ENCODE measurements around the gene SETD5. TPM values are rescaled to one million over a fixed set of nuclear protein-coding genes. Genes with fewer than 3 reads are reported as not detected.

SETD5 gene
- total RNA-seq, 2 experiments from 2014 or later = 120 to 214 TPM

DNA sequence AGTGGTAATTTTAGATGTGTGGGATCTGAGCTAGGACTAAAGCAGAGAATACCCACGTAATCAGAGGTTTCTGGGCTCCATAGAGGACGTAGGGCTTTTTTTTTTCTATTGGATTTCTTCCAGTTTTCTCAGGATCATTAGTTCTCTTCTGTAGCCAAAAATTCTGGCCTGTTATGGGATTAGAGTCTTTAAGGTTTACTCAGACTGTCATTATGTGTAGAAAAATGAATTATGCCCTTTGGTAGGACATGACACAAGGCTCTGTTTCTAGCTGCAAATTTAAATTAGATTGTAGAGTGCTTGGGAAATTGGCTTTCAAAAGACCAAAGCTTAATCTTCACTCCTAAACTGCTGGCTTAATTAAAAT lies 1.9 kb downstream of the SETD5 start:
- Histone ChIP-seq H2AFZ (ENCODE audit: low read length) (no peak overlapping the region), H3K4me1 (ENCODE audit: insufficient read depth, low read length, poor library complexity, severe bottlenecking) (peaks cover 61% of the 10 kb centered on the region), H3K9me2 (ENCODE audit: insufficient read depth, low read length) (no peaks in the 10 kb centered on the region), H3K79me2 (ENCODE audit: insufficient read depth, low read depth, low read length) (peaks cover 86% of the 10 kb centered on the region), H3K36me3 (ENCODE audit: insufficient read depth, low read length) (peaks cover 42% of the 10 kb centered on the region), H3K9me3 (ENCODE audit: low read length) (no peaks in the 10 kb centered on the region), H3K4me2 (ENCODE audit: low read length) (peak overlapping the region; percentile 71), H3K27ac (ENCODE audit: low read depth, low read length, poor library complexity, severe bottlenecking) (peak overlapping the region; percentile 81), H4K20me1 (ENCODE audit: insufficient read depth, low read length) (peaks cover 73% of the 10 kb centered on the region), H3K4me3 (ENCODE audit: low read depth, low read length, poor library complexity, severe bottlenecking) (peak overlapping the region; percentile 96)
- CTCF ChIA-PET (ENCODE audit: unreplicated experiment) = no interaction called here
- no peak for TF ChIP-seq EZH2phosphoT487 (IDR thresholded peaks at IDR 0.05; ENCODE audit: borderline replicate concordance, low read depth, low read length)
- TF ChIP-seq, protein P1, sequence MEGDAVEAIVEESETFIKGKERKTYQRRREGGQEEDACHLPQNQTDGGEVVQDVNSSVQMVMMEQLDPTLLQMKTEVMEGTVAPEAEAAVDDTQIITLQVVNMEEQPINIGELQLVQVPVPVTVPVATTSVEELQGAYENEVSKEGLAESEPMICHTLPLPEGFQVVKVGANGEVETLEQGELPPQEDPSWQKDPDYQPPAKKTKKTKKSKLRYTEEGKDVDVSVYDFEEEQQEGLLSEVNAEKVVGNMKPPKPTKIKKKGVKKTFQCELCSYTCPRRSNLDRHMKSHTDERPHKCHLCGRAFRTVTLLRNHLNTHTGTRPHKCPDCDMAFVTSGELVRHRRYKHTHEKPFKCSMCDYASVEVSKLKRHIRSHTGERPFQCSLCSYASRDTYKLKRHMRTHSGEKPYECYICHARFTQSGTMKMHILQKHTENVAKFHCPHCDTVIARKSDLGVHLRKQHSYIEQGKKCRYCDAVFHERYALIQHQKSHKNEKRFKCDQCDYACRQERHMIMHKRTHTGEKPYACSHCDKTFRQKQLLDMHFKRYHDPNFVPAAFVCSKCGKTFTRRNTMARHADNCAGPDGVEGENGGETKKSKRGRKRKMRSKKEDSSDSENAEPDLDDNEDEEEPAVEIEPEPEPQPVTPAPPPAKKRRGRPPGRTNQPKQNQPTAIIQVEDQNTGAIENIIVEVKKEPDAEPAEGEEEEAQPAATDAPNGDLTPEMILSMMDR (conservative IDR thresholded peaks at IDR 0.05; ENCODE audit: low read length) = no peak
- DNase-seq (ENCODE audit: low spot score) = no peak
- POLR2A ChIA-PET = interaction anchor here (0.6 to 7.5 kb wide), 10 partner anchors 9 to 47 kb away, joined by 3 to 64 read pairs (median 3); partner anchors contain the start of gene THUMPD3
- intact Hi-C loops (cut with micrococcal nuclease; ENCODE audit: unreplicated experiment) = loop anchor here (5.0 kb wide), 2 partner anchors 333 to 533 kb away; partner anchors contain the start of genes BRPF1 and CRELD1
- no TSS peak for BruUV-seq (replicated peaks)

DNA sequence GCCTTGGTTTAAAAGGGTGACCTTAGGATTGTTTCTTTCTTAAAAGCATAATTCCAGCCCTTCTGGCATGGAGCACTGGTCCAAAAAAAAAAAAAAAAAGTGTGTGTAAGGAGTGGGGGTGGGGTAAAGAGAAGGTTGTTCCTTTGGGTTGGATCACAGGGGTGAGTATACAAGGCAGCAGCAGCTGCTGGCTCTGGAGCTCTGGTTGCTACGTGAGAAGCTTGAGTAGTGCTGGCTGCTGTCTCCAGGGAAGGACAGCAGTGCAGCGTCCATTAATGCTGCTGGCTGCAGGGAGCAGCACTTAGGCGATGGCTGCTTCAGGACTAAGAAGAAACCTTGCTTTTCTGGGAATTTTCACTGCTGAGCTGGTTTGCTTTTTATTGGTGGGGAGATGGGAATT lies 2.3 kb downstream of the SETD5 start:
- Histone ChIP-seq H3K79me2 (ENCODE audit: insufficient read depth, low read depth, low read length) (peaks cover 86% of the 10 kb centered on the region), H3K4me3 (ENCODE audit: low read depth, low read length, poor library complexity, severe bottlenecking) (peak overlapping the region; percentile 96), H3K4me1 (ENCODE audit: insufficient read depth, low read length, poor library complexity, severe bottlenecking) (peaks cover 61% of the 10 kb centered on the region), H3K27ac (ENCODE audit: low read depth, low read length, poor library complexity, severe bottlenecking) (no peak overlapping the region), H3K4me2 (ENCODE audit: low read length) (peak overlapping the region; percentile 71), H3K36me3 (ENCODE audit: insufficient read depth, low read length) (peaks cover 38% of the 10 kb centered on the region), H2AFZ (ENCODE audit: low read length) (no peak overlapping the region), H4K20me1 (ENCODE audit: insufficient read depth, low read length) (peaks cover 73% of the 10 kb centered on the region), H3K9me2 (ENCODE audit: insufficient read depth, low read length) (no peaks in the 10 kb centered on the region), H3K9me3 (ENCODE audit: low read length) (no peaks in the 10 kb centered on the region)
- peak; percentile 45 for DNase-seq (ENCODE audit: low spot score)
- intact Hi-C loops (cut with micrococcal nuclease; ENCODE audit: unreplicated experiment) = loop anchor here (5.0 kb wide), 2 partner anchors 333 to 533 kb away; partner anchors contain the start of genes BRPF1 and CRELD1
- BruUV-seq (replicated peaks) = no TSS peak
- CTCF ChIA-PET (ENCODE audit: unreplicated experiment) = no interaction called here
- POLR2A ChIA-PET = interaction anchor here (0.6 to 7.5 kb wide), 9 partner anchors 9 to 46 kb away, joined by 3 to 64 read pairs (median 3); partner anchors contain the start of gene THUMPD3
- TF ChIP-seq, protein P1 (conservative IDR thresholded peaks at IDR 0.05; ENCODE audit: low read length) = no peak
- TF ChIP-seq EZH2phosphoT487 (IDR thresholded peaks at IDR 0.05; ENCODE audit: borderline replicate concordance, low read depth, low read length) = no peak

DNA sequence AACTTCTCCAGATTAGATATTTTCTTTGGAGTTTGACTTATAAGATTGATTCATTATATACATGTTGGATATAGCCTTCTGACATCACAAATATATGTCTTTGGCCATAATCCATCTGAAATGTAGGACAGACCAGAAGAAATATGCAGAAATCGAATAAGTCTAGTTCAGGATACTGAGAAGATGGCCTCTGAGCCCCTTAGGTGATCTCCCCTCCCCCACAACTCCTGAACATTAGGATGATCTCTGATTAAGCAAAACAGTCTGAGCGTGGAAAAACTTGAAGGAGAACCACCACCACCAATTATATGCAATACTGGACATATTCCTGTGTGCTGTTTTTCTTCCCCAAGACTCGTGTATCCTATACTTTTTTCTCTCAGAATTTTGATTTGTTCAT lies 3.2 kb downstream of the SETD5 start:
- H3K27ac ChIP-seq (ENCODE audit: low read depth, low read length, poor library complexity, severe bottlenecking) = peak overlapping the region; percentile 14
- peaks cover 72% of the 10 kb centered on the region for H4K20me1 ChIP-seq (ENCODE audit: insufficient read depth, low read length)
- ChIA-PET POLR2A (interaction anchor here (1.5 to 7.5 kb wide), 3 partner anchors 10 to 38 kb away, joined by 6 to 64 read pairs (median 12); partner anchors contain the start of gene THUMPD3), CTCF (ENCODE audit: unreplicated experiment) (no interaction called here)
- no peaks in the 10 kb centered on the region for H3K9me2 ChIP-seq (ENCODE audit: insufficient read depth, low read length)
- peaks cover 86% of the 10 kb centered on the region for H3K79me2 ChIP-seq (ENCODE audit: insufficient read depth, low read depth, low read length)
- no peak overlapping the region for H2AFZ ChIP-seq (ENCODE audit: low read length)
- intact Hi-C loops (cut with micrococcal nuclease; ENCODE audit: unreplicated experiment) = no loop called here
- H3K36me3 ChIP-seq (ENCODE audit: insufficient read depth, low read length) = peaks cover 33% of the 10 kb centered on the region
- peaks cover 59% of the 10 kb centered on the region for H3K4me1 ChIP-seq (ENCODE audit: insufficient read depth, low read length, poor library complexity, severe bottlenecking)
- DNase-seq (ENCODE audit: low spot score) = no peak
- H3K4me3 ChIP-seq (ENCODE audit: low read depth, low read length, poor library complexity, severe bottlenecking) = peak overlapping the region; percentile 96
- H3K9me3 ChIP-seq (ENCODE audit: low read length) = 0 out of 2 replicates have a peak, but pooled peaks cover under 1% of the 10 kb centered on the region
- peak overlapping the region; percentile 71 for H3K4me2 ChIP-seq (ENCODE audit: low read length)
- BruUV-seq (replicated peaks) = no TSS peak
- TF ChIP-seq EZH2phosphoT487 (IDR thresholded peaks at IDR 0.05; ENCODE audit: borderline replicate concordance, low read depth, low read length) = no peak
- TF ChIP-seq, protein P1 (conservative IDR thresholded peaks at IDR 0.05; ENCODE audit: low read length) = no peak

Measured in OCI-LY7 (cell line).